Measurements from ENCODE around the gene MRM3.
"Not testable (repeated sequence)": the region's sequence is repeated elsewhere in the genome, so short reads cannot be mapped to it uniquely, and the experiment has no call there.

Gene MRM3

DNA sequence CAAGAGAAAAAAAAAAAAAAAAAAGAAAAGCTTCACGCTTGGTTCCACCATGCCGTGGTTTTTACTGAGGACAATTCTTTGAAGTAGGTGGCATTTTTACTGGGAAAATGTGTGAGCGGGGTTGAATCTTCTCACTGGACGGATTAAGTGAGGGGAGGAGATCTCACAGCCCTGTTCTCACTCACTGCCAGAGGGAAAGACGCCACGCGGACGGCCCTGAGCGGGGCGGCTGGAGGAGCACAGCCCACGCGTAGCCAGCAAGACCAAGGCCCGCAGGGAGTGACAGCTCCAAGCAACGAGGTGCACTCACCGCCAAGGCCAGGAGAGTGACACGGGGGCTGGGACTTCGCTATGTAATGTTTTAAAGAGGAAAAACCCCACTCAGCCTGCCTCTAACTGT, 43.1 kb downstream of the MRM3 start:
- DNase-seq (ENCODE audit: low spot score) = no peak

DNA sequence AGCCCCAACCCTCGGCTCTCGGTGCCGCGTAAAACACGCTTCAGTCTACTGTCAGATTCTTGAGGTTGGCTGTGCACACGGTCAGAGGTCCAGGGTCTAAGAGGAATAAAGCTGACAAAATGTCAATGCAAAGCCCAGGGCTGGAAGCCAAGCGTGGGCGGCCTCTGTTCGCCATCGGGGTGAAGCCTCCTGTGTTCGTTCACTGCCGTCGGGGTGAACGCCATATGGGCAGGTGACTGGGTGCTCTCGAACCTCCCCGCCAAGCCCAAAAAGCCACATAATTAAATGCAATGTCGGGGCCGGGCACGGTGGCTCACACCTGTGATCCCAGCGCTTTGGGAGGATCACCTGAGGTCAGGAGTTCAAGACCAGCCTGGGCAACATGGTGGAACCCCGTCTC, 44.6 kb downstream of the MRM3 start:
- no peak for DNase-seq (ENCODE audit: low spot score)

GRCh38 chr17:828761-829160, 46.6 kb downstream of the MRM3 start:
- DNase-seq (ENCODE audit: low spot score) = no peak

DNA sequence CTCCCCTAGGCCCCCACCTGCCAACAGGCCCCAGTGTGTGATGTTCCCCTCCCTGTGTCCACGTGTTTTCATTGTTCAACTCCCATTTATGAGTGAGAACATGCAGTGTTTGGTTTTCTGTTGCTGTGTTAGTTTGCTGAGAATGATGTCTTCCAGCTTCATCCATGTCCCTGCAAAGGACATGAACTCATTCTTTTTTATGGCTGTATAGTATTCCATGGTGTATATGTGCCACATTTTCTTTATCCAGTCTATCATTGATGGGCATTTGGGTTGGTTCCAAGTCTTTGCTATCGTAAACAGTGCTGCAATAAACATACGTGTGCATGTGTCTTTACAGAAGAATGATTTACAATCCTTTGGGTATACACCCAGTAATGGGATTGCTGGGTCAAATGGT, 47.5 kb downstream of the MRM3 start:
- DNase-seq (ENCODE audit: low spot score) = not testable (repeated sequence)

- no peak for DNase-seq (ENCODE audit: low spot score)
Observed at GRCh38 chr17:830381-830780, 48.2 kb downstream of the MRM3 start.

- DNase-seq (ENCODE audit: low spot score) = no peak
Observed at GRCh38 chr17:830950-831349, 48.8 kb downstream of the MRM3 start.

GRCh38 chr17:834136-834535, 52.0 kb downstream of the MRM3 start:
- DNase-seq (ENCODE audit: low spot score) = no peak

GRCh38 chr17:835263-835662, 53.1 kb downstream of the MRM3 start:
- no peak for DNase-seq (ENCODE audit: low spot score)

DNA sequence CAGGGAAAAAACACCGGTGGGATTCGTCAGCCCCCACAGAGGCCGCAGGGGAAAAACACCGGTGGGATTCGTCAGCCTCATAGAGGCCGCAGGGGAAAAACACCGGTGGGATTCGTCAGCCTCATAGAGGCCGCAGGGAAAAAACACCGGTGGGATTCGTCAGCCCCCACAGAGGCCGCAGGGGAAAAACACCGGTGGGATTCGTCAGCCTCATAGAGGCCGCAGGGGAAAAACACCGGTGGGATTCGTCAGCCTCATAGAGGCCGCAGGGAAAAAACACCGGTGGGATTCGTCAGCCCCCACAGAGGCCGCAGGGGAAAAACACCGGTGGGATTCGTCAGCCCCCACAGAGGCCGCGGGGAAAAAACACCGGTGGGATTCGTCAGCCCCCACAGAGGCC, 53.6 kb downstream of the MRM3 start:
- not testable (repeated sequence) for DNase-seq (ENCODE audit: low spot score)

DNA sequence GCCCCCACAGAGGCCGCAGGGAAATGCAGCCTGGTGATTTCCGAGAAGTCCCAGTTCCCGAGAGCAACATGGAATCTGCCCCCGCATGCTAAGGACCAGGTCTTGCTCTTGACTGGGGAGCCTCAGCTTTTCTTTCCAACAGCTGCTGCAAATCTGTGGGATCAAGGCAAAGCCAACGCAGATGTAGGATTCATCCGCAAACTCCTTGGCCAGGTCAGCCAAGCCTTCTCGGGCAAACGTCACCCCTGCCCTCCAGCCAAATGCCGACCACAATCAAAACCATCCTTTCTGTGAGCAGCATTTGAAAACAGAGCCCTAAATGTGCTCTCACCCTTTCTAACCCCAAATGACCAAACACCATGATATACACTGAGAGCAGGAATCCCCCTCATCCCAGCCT, 54.0 kb downstream of the MRM3 start:
- no peak for DNase-seq (ENCODE audit: low spot score)

- no peak for DNase-seq (ENCODE audit: low spot score)
Observed at GRCh38 chr17:838486-838885, 56.3 kb downstream of the MRM3 start.

DNA sequence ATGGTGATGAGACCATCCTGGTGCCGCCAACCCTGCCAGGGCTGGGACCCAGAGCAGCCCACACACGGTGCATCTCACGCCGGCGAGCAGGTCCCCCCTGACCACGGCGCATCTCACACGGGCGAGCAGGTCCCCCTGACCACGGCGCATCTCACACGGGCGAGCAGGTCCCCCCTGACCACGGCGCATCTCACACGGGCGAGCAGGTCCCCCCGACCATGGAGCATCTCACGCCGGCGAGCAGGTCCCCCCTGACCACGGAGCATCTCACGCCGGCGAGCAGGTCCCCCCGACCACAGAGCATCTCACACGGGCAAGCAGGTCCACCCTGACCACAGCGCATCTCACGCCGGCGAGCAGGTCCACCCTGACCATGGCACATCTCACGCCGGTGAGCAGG, 59.2 kb downstream of the MRM3 start:
- DNase-seq (ENCODE audit: low spot score) = no peak
